ENCODE measurements around the gene DSP.

DSP gene

GRCh38 chr6:7544597-7544996 lies 3.1 kb downstream of the DSP start:
- no peaks in the 10 kb centered on the region for H3K79me2 ChIP-seq (ENCODE audit: low read length)
- H3K36me3 ChIP-seq (replicated peaks; ENCODE audit: low read depth, low read length) = no peaks in the 10 kb centered on the region
- H3K4me3 ChIP-seq (ENCODE audit: low read length) = no peak overlapping the region
- no peaks in the 10 kb centered on the region for H3K9me3 ChIP-seq (ENCODE audit: insufficient read depth, low read length)
- 0 out of 2 replicates have a peak, but pooled peaks cover 7% of the 10 kb centered on the region for H3K27me3 ChIP-seq (ENCODE audit: low read depth, low read length)
- no peaks in the 10 kb centered on the region for H4K20me1 ChIP-seq (ENCODE audit: insufficient read depth, low read length)
- no peak overlapping the region for H3K9ac ChIP-seq (ENCODE audit: low read length)
- H3K27ac ChIP-seq (ENCODE audit: low read length) = no peak overlapping the region
- no peaks in the 10 kb centered on the region for H3K4me1 ChIP-seq (ENCODE audit: low read length)
- no peak overlapping the region for H2AFZ ChIP-seq (ENCODE audit: low read depth, low read length)
- no peak for TF ChIP-seq EZH2phosphoT487 (IDR thresholded peaks at IDR 0.05; ENCODE audit: low read depth)
- TF ChIP-seq CTCF (IDR thresholded peaks at IDR 0.05; ENCODE audit: low read depth, low read length) = no peak
- no peak overlapping the region for H3K4me2 ChIP-seq (ENCODE audit: low read length)

GRCh38 chr6:7545316-7546019 lies 4.0 kb downstream of the DSP start:
- no peaks in the 10 kb centered on the region for H3K4me1 ChIP-seq (ENCODE audit: low read length)
- no peak overlapping the region for H2AFZ ChIP-seq (ENCODE audit: low read depth, low read length)
- H3K27ac ChIP-seq (ENCODE audit: low read length) = no peak overlapping the region
- no peak overlapping the region for H3K4me2 ChIP-seq (ENCODE audit: low read length)
- H3K4me3 ChIP-seq (ENCODE audit: low read length) = no peak overlapping the region
- H3K36me3 ChIP-seq (replicated peaks; ENCODE audit: low read depth, low read length) = no peaks in the 10 kb centered on the region
- H3K9me3 ChIP-seq (ENCODE audit: insufficient read depth, low read length) = no peaks in the 10 kb centered on the region
- 0 out of 2 replicates have a peak, but pooled peaks cover 7% of the 10 kb centered on the region for H3K27me3 ChIP-seq (ENCODE audit: low read depth, low read length)
- H4K20me1 ChIP-seq (ENCODE audit: insufficient read depth, low read length) = no peaks in the 10 kb centered on the region
- no peaks in the 10 kb centered on the region for H3K79me2 ChIP-seq (ENCODE audit: low read length)
- TF ChIP-seq EZH2phosphoT487 (IDR thresholded peaks at IDR 0.05; ENCODE audit: low read depth) = no peak
- H3K9ac ChIP-seq (ENCODE audit: low read length) = no peak overlapping the region

GRCh38 chr6:7546020-7546369 lies 4.5 kb downstream of the DSP start:
- Histone ChIP-seq H3K4me2 (ENCODE audit: low read length) (no peak overlapping the region), H3K27me3 (ENCODE audit: low read depth, low read length) (0 out of 2 replicates have a peak, but pooled peaks cover 4% of the 10 kb centered on the region), H3K36me3 (replicated peaks; ENCODE audit: low read depth, low read length) (no peaks in the 10 kb centered on the region), H3K9ac (ENCODE audit: low read length) (no peak overlapping the region), H4K20me1 (ENCODE audit: insufficient read depth, low read length) (no peaks in the 10 kb centered on the region), H3K27ac (ENCODE audit: low read length) (no peak overlapping the region), H3K4me1 (ENCODE audit: low read length) (no peaks in the 10 kb centered on the region), H2AFZ (ENCODE audit: low read depth, low read length) (no peak overlapping the region), H3K79me2 (ENCODE audit: low read length) (no peaks in the 10 kb centered on the region), H3K4me3 (ENCODE audit: low read length) (no peak overlapping the region), H3K9me3 (ENCODE audit: insufficient read depth, low read length) (no peaks in the 10 kb centered on the region)
- TF ChIP-seq CTCF (IDR thresholded peaks at IDR 0.05; ENCODE audit: low read depth, low read length) = no peak
- no peak for TF ChIP-seq EZH2phosphoT487 (IDR thresholded peaks at IDR 0.05; ENCODE audit: low read depth)

GRCh38 chr6:7546383-7546782 lies 4.9 kb downstream of the DSP start:
- no peaks in the 10 kb centered on the region for H4K20me1 ChIP-seq (ENCODE audit: insufficient read depth, low read length)
- H3K36me3 ChIP-seq (replicated peaks; ENCODE audit: low read depth, low read length) = no peaks in the 10 kb centered on the region
- TF ChIP-seq CTCF (IDR thresholded peaks at IDR 0.05; ENCODE audit: low read depth, low read length) = no peak
- no peak overlapping the region for H3K4me3 ChIP-seq (ENCODE audit: low read length)
- no peak overlapping the region for H3K27ac ChIP-seq (ENCODE audit: low read length)
- no peaks in the 10 kb centered on the region for H3K79me2 ChIP-seq (ENCODE audit: low read length)
- H3K27me3 ChIP-seq (ENCODE audit: low read depth, low read length) = 0 out of 2 replicates have a peak, but pooled peaks cover 3% of the 10 kb centered on the region
- no peak overlapping the region for H3K4me2 ChIP-seq (ENCODE audit: low read length)
- H3K9me3 ChIP-seq (ENCODE audit: insufficient read depth, low read length) = no peaks in the 10 kb centered on the region
- H3K4me1 ChIP-seq (ENCODE audit: low read length) = no peaks in the 10 kb centered on the region
- no peak overlapping the region for H2AFZ ChIP-seq (ENCODE audit: low read depth, low read length)
- H3K9ac ChIP-seq (ENCODE audit: low read length) = no peak overlapping the region

All from OCI-LY3 (cell line).